Urinary bladder (tissue), 4 donors: Measurements from ENCODE around the gene SLC25A26. TPM values are rescaled to one million over a fixed set of nuclear protein-coding genes. Genes with fewer than 3 reads are reported as not detected.

Experiments
- DNase-seq: peaks from one replicate; pipeline ENCODE4 v3.0.0-alpha.2; 2015; ENCODE audit errors: extremely low spot score
- H3K27ac ChIP-seq: one replicate; pipeline ENCODE4 v1.5.1; 2013; ENCODE audit warnings: low read depth, mild to moderate bottlenecking, moderate library complexity
- H3K36me3 ChIP-seq: one replicate; pipeline ENCODE4 v1.6.1; 2013; ENCODE audit warnings: mild to moderate bottlenecking, moderate library complexity; ENCODE audit not compliant: insufficient read depth
- H3K4me1 ChIP-seq: one replicate; pipeline ENCODE4 v1.6.1; 2013; ENCODE audit warnings: mild to moderate bottlenecking, moderate library complexity; ENCODE audit not compliant: insufficient read depth
- H3K4me3 ChIP-seq: one replicate; pipeline ENCODE4 v1.5.1; 2013; ENCODE audit warnings: low read depth, low read length
- WGBS: extraction: QIAGEN DNeasy Blood & Tissue Kit; methylation state at CpG from one replicate; pipeline ENCODE4 v1.1.7; 2013; 5-methylcytosine and 5-hydroxymethylcytosine counted together
- polyA plus RNA-seq: library from polyadenylated mRNA; stranded (reverse); fragments of 200-250 nt; gene quantifications from one replicate; pipeline ENCODE4 v1.2.3, GENCODE V29; 2013
- total RNA-seq: library from RNA; depleted of rRNA; stranded (reverse); fragments of >200 nt; gene quantifications from one replicate; pipeline ENCODE4 v1.2.3, GENCODE V29; 2014
- donor health status: healthy with polysubstance abuse.
- donor health status: healthy.

The SLC25A26 gene
- total and polyA plus RNA-seq, 2 donors: 19.1 to 21.6 TPM

GRCh38 chr3:66362541-66362941, 141.7 kb downstream of the SLC25A26 start:
- H3K4me1 ChIP-seq: no peaks in the 10 kb centered on the region
- 61% methylated on average over 3 of the region's 3 CpGs for WGBS
- no peak overlapping the region for H3K27ac ChIP-seq
- DNase-seq: no peak
- H3K36me3 ChIP-seq: no peaks in the 10 kb centered on the region
- no peak overlapping the region for H3K4me3 ChIP-seq

- WGBS: 88% methylated on average over 6 of the region's 6 CpGs
- Histone ChIP-seq H3K27ac (no peak overlapping the region), H3K4me1 (no peaks in the 10 kb centered on the region), H3K4me3 (no peak overlapping the region), H3K36me3 (no peaks in the 10 kb centered on the region)
- DNase-seq: no peak
Measured at GRCh38 chr3:66363148-66363547, 142.3 kb downstream of the SLC25A26 start.

- Histone ChIP-seq H3K36me3 (peaks cover 2% of the 10 kb centered on the region), H3K4me3 (no peak overlapping the region), H3K27ac (no peak overlapping the region), H3K4me1 (no peaks in the 10 kb centered on the region)
- WGBS: 79% methylated on average over 5 of the region's 5 CpGs
- DNase-seq: no peak
Measured at GRCh38 chr3:66365080-66365479, 144.3 kb downstream of the SLC25A26 start.

- Histone ChIP-seq H3K27ac (no peak overlapping the region), H3K4me3 (no peak overlapping the region), H3K36me3 (peaks cover 2% of the 10 kb centered on the region), H3K4me1 (no peaks in the 10 kb centered on the region)
- no peak for DNase-seq
- WGBS: 97% methylated on average over 7 of the region's 7 CpGs
Measured at GRCh38 chr3:66366747-66367146, 145.9 kb downstream of the SLC25A26 start.

GRCh38 chr3:66367979-66368378, 147.2 kb downstream of the SLC25A26 start:
- no peak overlapping the region for H3K27ac ChIP-seq
- no peak for DNase-seq
- no peak overlapping the region for H3K4me3 ChIP-seq
- peaks cover 2% of the 10 kb centered on the region for H3K36me3 ChIP-seq
- 85% methylated on average over 3 of the region's 3 CpGs for WGBS
- no peaks in the 10 kb centered on the region for H3K4me1 ChIP-seq

- no peak for DNase-seq
- Histone ChIP-seq H3K36me3 (peaks cover 2% of the 10 kb centered on the region), H3K4me3 (no peak overlapping the region), H3K4me1 (no peaks in the 10 kb centered on the region), H3K27ac (no peak overlapping the region)
- WGBS: 83% methylated on average over 7 of the region's 7 CpGs
Measured at GRCh38 chr3:66370179-66370578, 149.4 kb downstream of the SLC25A26 start.

GRCh38 chr3:66371432-66371831, 150.6 kb downstream of the SLC25A26 start:
- H3K36me3 ChIP-seq: peaks cover 2% of the 10 kb centered on the region
- H3K27ac ChIP-seq: no peak overlapping the region
- DNase-seq: no peak
- 92% methylated on average over 7 of the region's 7 CpGs for WGBS
- no peak overlapping the region for H3K4me3 ChIP-seq
- H3K4me1 ChIP-seq: no peaks in the 10 kb centered on the region

- H3K4me3 ChIP-seq: no peak overlapping the region
- no peak for DNase-seq
- H3K4me1 ChIP-seq: no peaks in the 10 kb centered on the region
- WGBS: 73% methylated on average over 18 of the region's 18 CpGs
- no peak overlapping the region for H3K27ac ChIP-seq
- H3K36me3 ChIP-seq: peaks cover 2% of the 10 kb centered on the region
Measured at GRCh38 chr3:66372681-66373350, 152.0 kb downstream of the SLC25A26 start.

- H3K4me1 ChIP-seq: no peaks in the 10 kb centered on the region
- no peak overlapping the region for H3K4me3 ChIP-seq
- H3K27ac ChIP-seq: no peak overlapping the region
- WGBS: 72% methylated on average over 2 of the region's 2 CpGs
- H3K36me3 ChIP-seq: peaks cover 3% of the 10 kb centered on the region
- DNase-seq: no peak
Measured at GRCh38 chr3:66376568-66376967, 155.8 kb downstream of the SLC25A26 start.

GRCh38 chr3:66377800-66378199, 157.0 kb downstream of the SLC25A26 start:
- H3K27ac ChIP-seq: no peak overlapping the region
- no peak for DNase-seq
- no peaks in the 10 kb centered on the region for H3K4me1 ChIP-seq

GRCh38 chr3:66378256-66378655, 157.5 kb downstream of the SLC25A26 start:
- H3K27ac ChIP-seq: no peak overlapping the region
- peaks cover 3% of the 10 kb centered on the region for H3K36me3 ChIP-seq
- no peaks in the 10 kb centered on the region for H3K4me1 ChIP-seq
- WGBS: 75% methylated on average over 5 of the region's 5 CpGs
- no peak for DNase-seq
- H3K4me3 ChIP-seq: no peak overlapping the region

More at GRCh38 chr3:66377800-66378199, 157.0 kb downstream of the SLC25A26 start:
- Histone ChIP-seq H3K4me3 (no peak overlapping the region), H3K36me3 (peaks cover 3% of the 10 kb centered on the region)
- 83% methylated on average over 5 of the region's 5 CpGs for WGBS

GRCh38 chr3:66379565-66379964, 158.8 kb downstream of the SLC25A26 start:
- H3K4me3 ChIP-seq: no peak overlapping the region
- H3K27ac ChIP-seq: no peak overlapping the region
- H3K4me1 ChIP-seq: no peaks in the 10 kb centered on the region
- WGBS: 94% methylated on average over 9 of the region's 9 CpGs
- peaks cover 3% of the 10 kb centered on the region for H3K36me3 ChIP-seq
- no peak for DNase-seq

GRCh38 chr3:66380200-66380932, 159.6 kb downstream of the SLC25A26 start:
- WGBS: 97% methylated on average over 26 of the region's 26 CpGs
- Histone ChIP-seq H3K4me1 (no peaks in the 10 kb centered on the region), H3K4me3 (no peak overlapping the region), H3K36me3 (peaks cover 3% of the 10 kb centered on the region), H3K27ac (no peak overlapping the region)
- DNase-seq: no peak

- H3K36me3 ChIP-seq: peaks cover 3% of the 10 kb centered on the region
- no peak overlapping the region for H3K27ac ChIP-seq
Measured at GRCh38 chr3:66381626-66382025, 160.8 kb downstream of the SLC25A26 start.

More at GRCh38 chr3:66381626-66382025, 160.8 kb downstream of the SLC25A26 start:
- Histone ChIP-seq H3K4me1 (no peaks in the 10 kb centered on the region), H3K4me3 (no peak overlapping the region)
- DNase-seq: no peak
- 88% methylated on average over 7 of the region's 7 CpGs for WGBS
